ENCODE measurements around the gene UBA1. TPM values are rescaled to one million over a fixed set of nuclear protein-coding genes. Genes with fewer than 3 reads are reported as not detected.

The UBA1 gene
- total and polyA plus RNA-seq, 2 of the 13 experiments (the other 11 are each of a cell fraction or from before 2014, with no cell fraction given), result 93.3 to 129 TPM

DNA sequence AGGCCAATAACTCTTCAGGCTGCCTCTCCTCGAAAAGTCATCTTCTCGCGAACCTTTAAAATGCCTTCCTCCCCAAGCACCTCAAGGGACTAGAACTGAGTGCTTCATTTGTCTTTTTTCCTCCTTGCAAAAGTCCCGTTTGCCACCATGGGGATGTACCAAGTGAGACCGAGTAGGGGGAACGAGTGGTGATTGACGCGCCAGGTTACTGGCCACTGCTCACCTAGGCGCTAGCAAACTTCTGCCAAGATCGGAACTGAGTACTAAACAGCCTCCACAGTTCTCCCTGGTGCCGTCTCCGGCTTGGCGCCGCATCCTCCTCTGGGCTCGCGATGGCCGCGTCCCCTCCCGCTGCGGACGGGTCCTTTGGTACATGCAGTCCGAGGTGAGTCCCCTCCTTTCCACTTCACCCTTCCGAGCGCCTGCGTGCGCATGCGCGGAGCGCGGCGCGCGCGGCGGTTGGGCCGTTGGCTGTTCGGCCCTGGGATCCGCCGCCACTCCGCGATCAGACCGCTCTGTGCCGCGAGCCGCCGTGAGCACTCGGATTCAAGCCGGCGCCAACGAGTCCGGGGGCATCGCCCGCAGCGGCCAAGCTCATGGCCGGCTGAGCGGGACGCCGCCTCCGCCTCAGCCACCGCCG, 24.8 kb downstream of the UBA1 start, which contains the start of gene CDK16 (continued):
- TF ChIP-seq MAFK (conservative IDR thresholded peaks at IDR 0.05 in 1 of 2, IDR thresholded peaks at IDR 0.05 in 1 of 2; ENCODE audit: low read length in 2 of 2), result no peak
- TF ChIP-seq SIX1 (CRISPR knock-in tag; IDR thresholded peaks at IDR 0.05; ENCODE audit: borderline replicate concordance), result no peak
- TF ChIP-seq RERE (CRISPR knock-in tag; IDR thresholded peaks at IDR 0.05; ENCODE audit: low read depth), result no peak
- TF ChIP-seq TEF (CRISPR knock-in tag; IDR thresholded peaks at IDR 0.05), result no peak
- no peak for TF ChIP-seq ZNF710 (CRISPR knock-in tag; IDR thresholded peaks at IDR 0.05; ENCODE audit: borderline replicate concordance)
- no peak for TF ChIP-seq ZNF777 (CRISPR knock-in tag; IDR thresholded peaks at IDR 0.05)
- TF ChIP-seq GFI1 (CRISPR knock-in tag; IDR thresholded peaks at IDR 0.05; ENCODE audit: borderline replicate concordance), result 0 out of 2 replicates have a peak, but pooled peaks have one; percentile 21
- no peak for TF ChIP-seq SP1 (IDR thresholded peaks at IDR 0.05)
- TF ChIP-seq SP1 (CRISPR knock-in tag; IDR thresholded peaks at IDR 0.05), result no peak
- TF ChIP-seq YEATS2 (CRISPR knock-in tag; IDR thresholded peaks at IDR 0.05; ENCODE audit: borderline replicate concordance), result peak; percentile 39; the same call in 1 of the 2 replicates
- TF ChIP-seq MBD4 (IDR thresholded peaks at IDR 0.05; ENCODE audit: borderline replicate concordance, low read length), result no peak
- TF ChIP-seq ZNF543 (CRISPR knock-in tag; IDR thresholded peaks at IDR 0.05), result no peak
- TF ChIP-seq HDAC1 (CRISPR knock-in tag; IDR thresholded peaks at IDR 0.05), result no peak
- TF ChIP-seq CENPX (CRISPR knock-in tag; IDR thresholded peaks at IDR 0.05), result no peak
- no peak for TF ChIP-seq MLLT10 (CRISPR knock-in tag; IDR thresholded peaks at IDR 0.05)
- TF ChIP-seq, protein P1, sequence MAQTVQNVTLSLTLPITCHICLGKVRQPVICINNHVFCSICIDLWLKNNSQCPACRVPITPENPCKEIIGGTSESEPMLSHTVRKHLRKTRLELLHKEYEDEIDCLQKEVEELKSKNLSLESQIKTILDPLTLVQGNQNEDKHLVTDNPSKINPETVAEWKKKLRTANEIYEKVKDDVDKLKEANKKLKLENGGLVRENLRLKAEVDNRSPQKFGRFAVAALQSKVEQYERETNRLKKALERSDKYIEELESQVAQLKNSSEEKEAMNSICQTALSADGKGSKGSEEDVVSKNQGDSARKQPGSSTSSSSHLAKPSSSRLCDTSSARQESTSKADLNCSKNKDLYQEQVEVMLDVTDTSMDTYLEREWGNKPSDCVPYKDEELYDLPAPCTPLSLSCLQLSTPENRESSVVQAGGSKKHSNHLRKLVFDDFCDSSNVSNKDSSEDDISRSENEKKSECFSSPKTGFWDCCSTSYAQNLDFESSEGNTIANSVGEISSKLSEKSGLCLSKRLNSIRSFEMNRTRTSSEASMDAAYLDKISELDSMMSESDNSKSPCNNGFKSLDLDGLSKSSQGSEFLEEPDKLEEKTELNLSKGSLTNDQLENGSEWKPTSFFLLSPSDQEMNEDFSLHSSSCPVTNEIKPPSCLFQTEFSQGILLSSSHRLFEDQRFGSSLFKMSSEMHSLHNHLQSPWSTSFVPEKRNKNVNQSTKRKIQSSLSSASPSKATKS (CRISPR knock-in tag; IDR thresholded peaks at IDR 0.05), result no peak
- no peak for TF ChIP-seq ZNF564 (CRISPR knock-in tag; IDR thresholded peaks at IDR 0.05)
- 0 out of 2 replicates have a peak, but pooled peaks have one; percentile 8 for TF ChIP-seq SP5 (CRISPR knock-in tag; IDR thresholded peaks at IDR 0.05; ENCODE audit: borderline replicate concordance, low read depth)
- no peak for TF ChIP-seq ZNF253 (CRISPR knock-in tag; IDR thresholded peaks at IDR 0.05; ENCODE audit: borderline replicate concordance)
